WTC11 (cell line): ENCODE measurements around the gene NINJ2. TPM values are rescaled to one million over a fixed set of nuclear protein-coding genes. Genes with fewer than 3 reads are reported as not detected.

Source experiments
- ETV6 ChIP-seq: sonication (generic); formaldehyde crosslinking; IDR thresholded peaks from 2 replicates; pipeline ENCODE4 v1.8.1; 2022; ENCODE audit warnings: mild to moderate bottlenecking, missing genetic modification reagents
- FOXP1 ChIP-seq: sonication (generic); formaldehyde crosslinking; IDR thresholded peaks from 2 replicates; pipeline ENCODE4 v1.8.0; 2022; ENCODE audit warnings: missing genetic modification reagents, mild to moderate bottlenecking, moderate library complexity, borderline replicate concordance
- GABPB1 ChIP-seq: sonication (generic); formaldehyde crosslinking; IDR thresholded peaks from 2 replicates; pipeline ENCODE4 v1.8.1; 2023; ENCODE audit warnings: mild to moderate bottlenecking, missing genetic modification reagents
- GTF2I ChIP-seq: fragments of 250-450 bp; sonication (Bioruptor Pico); conservative IDR thresholded peaks from 2 replicates; pipeline ENCODE4 v1.4.0; 2021; ENCODE audit warnings: mild to moderate bottlenecking
- IRF2 ChIP-seq: sonication (generic); formaldehyde crosslinking; IDR thresholded peaks from 2 replicates; pipeline ENCODE4 v1.8.0; 2022; ENCODE audit warnings: low read depth, missing genetic modification reagents, borderline replicate concordance
- NR3C1 ChIP-seq: sonication (generic); formaldehyde crosslinking; conservative IDR thresholded peaks from 2 replicates; pipeline ENCODE4 v1.8.1; 2023; ENCODE audit warnings: low read depth, mild to moderate bottlenecking, missing genetic modification reagents
- SOX15 ChIP-seq: fragments of 250-450 bp; sonication (Bioruptor Pico); IDR thresholded peaks from 2 replicates; pipeline ENCODE4 v1.9.0; 2021; ENCODE audit warnings: mild to moderate bottlenecking
- TCF7 ChIP-seq: sonication (generic); formaldehyde crosslinking; IDR thresholded peaks from 2 replicates; pipeline ENCODE4 v1.8.0; 2022; ENCODE audit warnings: mild to moderate bottlenecking, low read depth, missing genetic modification reagents, moderate library complexity
- ZBTB21 ChIP-seq: sonication (generic); formaldehyde crosslinking; IDR thresholded peaks from 2 replicates; pipeline ENCODE4 v1.8.1; 2023; ENCODE audit warnings: mild to moderate bottlenecking, missing genetic modification reagents, borderline replicate concordance
- ZNF263 ChIP-seq: sonication (generic); formaldehyde crosslinking; IDR thresholded peaks from 2 replicates; pipeline ENCODE4 v1.8.1; 2022; ENCODE audit warnings: low read depth, mild to moderate bottlenecking, moderate library complexity, missing genetic modification reagents
- ZNF416 ChIP-seq: fragments of 250-450 bp; sonication (Bioruptor Pico); IDR thresholded peaks from 2 replicates; pipeline ENCODE4 v1.9.0; 2021; ENCODE audit warnings: mild to moderate bottlenecking, inconsistent platforms
- total RNA-seq: library from RNA; stranded (reverse); gene quantifications from 3 replicates; pipeline ENCODE4 v1.2.3, GENCODE V29; 2021
- TF ChIP-seq, protein P1 (sequence below): sonication (generic); formaldehyde crosslinking; conservative IDR thresholded peaks from 2 replicates; pipeline ENCODE4 v1.8.1; 2023; ENCODE audit warnings: mild to moderate bottlenecking, low read depth, missing genetic modification reagents, moderate library complexity
- TF ChIP-seq, protein P2 (sequence below): sonication (generic); formaldehyde crosslinking; IDR thresholded peaks from 2 replicates; pipeline ENCODE4 v1.8.0; 2023; ENCODE audit warnings: mild to moderate bottlenecking, missing genetic modification reagents
- TF ChIP-seq, protein P3 (sequence below): fragments of 250-450 bp; sonication (Bioruptor Pico); IDR thresholded peaks from 2 replicates; pipeline ENCODE4 v1.8.0; 2021; ENCODE audit warnings: mild to moderate bottlenecking
- TF ChIP-seq, protein P4 (sequence below): sonication (generic); formaldehyde crosslinking; IDR thresholded peaks from 2 replicates; pipeline ENCODE4 v1.8.0; 2023; ENCODE audit warnings: missing genetic modification reagents, mild to moderate bottlenecking, borderline replicate concordance
- TF ChIP-seq, protein P5 (sequence below): fragments of 200-600 bp; IDR thresholded peaks from 2 replicates; pipeline ENCODE4 v1.8.0; 2022; ENCODE audit warnings: antibody characterized with exemption
- TF ChIP-seq, protein P6 (sequence below): fragments of 250-450 bp; sonication (Bioruptor Pico); IDR thresholded peaks from 2 replicates; pipeline ENCODE4 v1.9.0; 2021; ENCODE audit warnings: moderate library complexity, mild to moderate bottlenecking, inconsistent platforms, borderline replicate concordance
- TF ChIP-seq, protein P7 (sequence below): sonication (generic); formaldehyde crosslinking; IDR thresholded peaks from 2 replicates; pipeline ENCODE4 v1.8.0; 2022; ENCODE audit warnings: missing genetic modification reagents
- TF ChIP-seq, protein P8 (sequence below): sonication (generic); formaldehyde crosslinking; IDR thresholded peaks from 2 replicates; pipeline ENCODE4 v1.8.1; 2023; ENCODE audit warnings: mild to moderate bottlenecking, moderate library complexity, missing genetic modification reagents

The NINJ2 gene
- total RNA-seq, 1 experiment from 2014 or later: 0.42 TPM

DNA sequence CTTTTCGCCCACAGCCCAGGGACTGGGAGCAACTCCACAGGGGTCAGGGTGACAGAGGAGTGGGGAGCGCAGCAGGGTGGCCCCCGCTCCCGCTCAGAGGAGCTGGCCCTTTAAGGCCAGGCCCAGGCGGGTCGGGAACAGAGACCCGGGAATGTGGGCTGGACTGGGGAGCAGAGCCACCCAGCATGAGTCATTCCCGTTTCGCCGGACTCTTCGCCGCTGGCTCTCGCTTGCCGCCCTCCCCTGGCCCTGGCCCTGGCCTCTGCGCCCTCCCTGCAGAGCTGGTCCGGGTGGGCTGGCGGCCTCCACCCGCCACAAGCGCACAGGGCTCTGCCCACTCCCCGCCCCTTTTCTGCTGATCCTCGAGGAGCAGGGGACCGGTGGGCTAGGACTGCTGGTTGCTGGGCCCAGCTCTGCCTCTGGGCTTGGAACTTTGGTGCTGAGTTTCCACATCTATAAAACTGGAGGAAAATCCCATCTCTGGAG lies 92.8 kb downstream of the NINJ2 start (continued):
- no peak for TF ChIP-seq ZNF416 (CRISPR knock-in tag)
- TF ChIP-seq, protein P1, sequence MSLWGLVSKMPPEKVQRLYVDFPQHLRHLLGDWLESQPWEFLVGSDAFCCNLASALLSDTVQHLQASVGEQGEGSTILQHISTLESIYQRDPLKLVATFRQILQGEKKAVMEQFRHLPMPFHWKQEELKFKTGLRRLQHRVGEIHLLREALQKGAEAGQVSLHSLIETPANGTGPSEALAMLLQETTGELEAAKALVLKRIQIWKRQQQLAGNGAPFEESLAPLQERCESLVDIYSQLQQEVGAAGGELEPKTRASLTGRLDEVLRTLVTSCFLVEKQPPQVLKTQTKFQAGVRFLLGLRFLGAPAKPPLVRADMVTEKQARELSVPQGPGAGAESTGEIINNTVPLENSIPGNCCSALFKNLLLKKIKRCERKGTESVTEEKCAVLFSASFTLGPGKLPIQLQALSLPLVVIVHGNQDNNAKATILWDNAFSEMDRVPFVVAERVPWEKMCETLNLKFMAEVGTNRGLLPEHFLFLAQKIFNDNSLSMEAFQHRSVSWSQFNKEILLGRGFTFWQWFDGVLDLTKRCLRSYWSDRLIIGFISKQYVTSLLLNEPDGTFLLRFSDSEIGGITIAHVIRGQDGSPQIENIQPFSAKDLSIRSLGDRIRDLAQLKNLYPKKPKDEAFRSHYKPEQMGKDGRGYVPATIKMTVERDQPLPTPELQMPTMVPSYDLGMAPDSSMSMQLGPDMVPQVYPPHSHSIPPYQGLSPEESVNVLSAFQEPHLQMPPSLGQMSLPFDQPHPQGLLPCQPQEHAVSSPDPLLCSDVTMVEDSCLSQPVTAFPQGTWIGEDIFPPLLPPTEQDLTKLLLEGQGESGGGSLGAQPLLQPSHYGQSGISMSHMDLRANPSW (CRISPR knock-in tag): no peak
- TF ChIP-seq, protein P2, sequence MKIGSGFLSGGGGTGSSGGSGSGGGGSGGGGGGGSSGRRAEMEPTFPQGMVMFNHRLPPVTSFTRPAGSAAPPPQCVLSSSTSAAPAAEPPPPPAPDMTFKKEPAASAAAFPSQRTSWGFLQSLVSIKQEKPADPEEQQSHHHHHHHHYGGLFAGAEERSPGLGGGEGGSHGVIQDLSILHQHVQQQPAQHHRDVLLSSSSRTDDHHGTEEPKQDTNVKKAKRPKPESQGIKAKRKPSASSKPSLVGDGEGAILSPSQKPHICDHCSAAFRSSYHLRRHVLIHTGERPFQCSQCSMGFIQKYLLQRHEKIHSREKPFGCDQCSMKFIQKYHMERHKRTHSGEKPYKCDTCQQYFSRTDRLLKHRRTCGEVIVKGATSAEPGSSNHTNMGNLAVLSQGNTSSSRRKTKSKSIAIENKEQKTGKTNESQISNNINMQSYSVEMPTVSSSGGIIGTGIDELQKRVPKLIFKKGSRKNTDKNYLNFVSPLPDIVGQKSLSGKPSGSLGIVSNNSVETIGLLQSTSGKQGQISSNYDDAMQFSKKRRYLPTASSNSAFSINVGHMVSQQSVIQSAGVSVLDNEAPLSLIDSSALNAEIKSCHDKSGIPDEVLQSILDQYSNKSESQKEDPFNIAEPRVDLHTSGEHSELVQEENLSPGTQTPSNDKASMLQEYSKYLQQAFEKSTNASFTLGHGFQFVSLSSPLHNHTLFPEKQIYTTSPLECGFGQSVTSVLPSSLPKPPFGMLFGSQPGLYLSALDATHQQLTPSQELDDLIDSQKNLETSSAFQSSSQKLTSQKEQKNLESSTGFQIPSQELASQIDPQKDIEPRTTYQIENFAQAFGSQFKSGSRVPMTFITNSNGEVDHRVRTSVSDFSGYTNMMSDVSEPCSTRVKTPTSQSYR (CRISPR knock-in tag): no peak
- TF ChIP-seq, protein P3, sequence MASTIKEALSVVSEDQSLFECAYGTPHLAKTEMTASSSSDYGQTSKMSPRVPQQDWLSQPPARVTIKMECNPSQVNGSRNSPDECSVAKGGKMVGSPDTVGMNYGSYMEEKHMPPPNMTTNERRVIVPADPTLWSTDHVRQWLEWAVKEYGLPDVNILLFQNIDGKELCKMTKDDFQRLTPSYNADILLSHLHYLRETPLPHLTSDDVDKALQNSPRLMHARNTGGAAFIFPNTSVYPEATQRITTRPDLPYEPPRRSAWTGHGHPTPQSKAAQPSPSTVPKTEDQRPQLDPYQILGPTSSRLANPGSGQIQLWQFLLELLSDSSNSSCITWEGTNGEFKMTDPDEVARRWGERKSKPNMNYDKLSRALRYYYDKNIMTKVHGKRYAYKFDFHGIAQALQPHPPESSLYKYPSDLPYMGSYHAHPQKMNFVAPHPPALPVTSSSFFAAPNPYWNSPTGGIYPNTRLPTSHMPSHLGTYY (CRISPR knock-in tag): no peak
- no peak for TF ChIP-seq IRF2
- TF ChIP-seq, protein P4, sequence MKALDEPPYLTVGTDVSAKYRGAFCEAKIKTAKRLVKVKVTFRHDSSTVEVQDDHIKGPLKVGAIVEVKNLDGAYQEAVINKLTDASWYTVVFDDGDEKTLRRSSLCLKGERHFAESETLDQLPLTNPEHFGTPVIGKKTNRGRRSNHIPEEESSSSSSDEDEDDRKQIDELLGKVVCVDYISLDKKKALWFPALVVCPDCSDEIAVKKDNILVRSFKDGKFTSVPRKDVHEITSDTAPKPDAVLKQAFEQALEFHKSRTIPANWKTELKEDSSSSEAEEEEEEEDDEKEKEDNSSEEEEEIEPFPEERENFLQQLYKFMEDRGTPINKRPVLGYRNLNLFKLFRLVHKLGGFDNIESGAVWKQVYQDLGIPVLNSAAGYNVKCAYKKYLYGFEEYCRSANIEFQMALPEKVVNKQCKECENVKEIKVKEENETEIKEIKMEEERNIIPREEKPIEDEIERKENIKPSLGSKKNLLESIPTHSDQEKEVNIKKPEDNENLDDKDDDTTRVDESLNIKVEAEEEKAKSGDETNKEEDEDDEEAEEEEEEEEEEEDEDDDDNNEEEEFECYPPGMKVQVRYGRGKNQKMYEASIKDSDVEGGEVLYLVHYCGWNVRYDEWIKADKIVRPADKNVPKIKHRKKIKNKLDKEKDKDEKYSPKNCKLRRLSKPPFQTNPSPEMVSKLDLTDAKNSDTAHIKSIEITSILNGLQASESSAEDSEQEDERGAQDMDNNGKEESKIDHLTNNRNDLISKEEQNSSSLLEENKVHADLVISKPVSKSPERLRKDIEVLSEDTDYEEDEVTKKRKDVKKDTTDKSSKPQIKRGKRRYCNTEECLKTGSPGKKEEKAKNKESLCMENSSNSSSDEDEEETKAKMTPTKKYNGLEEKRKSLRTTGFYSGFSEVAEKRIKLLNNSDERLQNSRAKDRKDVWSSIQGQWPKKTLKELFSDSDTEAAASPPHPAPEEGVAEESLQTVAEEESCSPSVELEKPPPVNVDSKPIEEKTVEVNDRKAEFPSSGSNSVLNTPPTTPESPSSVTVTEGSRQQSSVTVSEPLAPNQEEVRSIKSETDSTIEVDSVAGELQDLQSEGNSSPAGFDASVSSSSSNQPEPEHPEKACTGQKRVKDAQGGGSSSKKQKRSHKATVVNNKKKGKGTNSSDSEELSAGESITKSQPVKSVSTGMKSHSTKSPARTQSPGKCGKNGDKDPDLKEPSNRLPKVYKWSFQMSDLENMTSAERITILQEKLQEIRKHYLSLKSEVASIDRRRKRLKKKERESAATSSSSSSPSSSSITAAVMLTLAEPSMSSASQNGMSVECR (CRISPR knock-in tag): no peak
- TF ChIP-seq, protein P5, sequence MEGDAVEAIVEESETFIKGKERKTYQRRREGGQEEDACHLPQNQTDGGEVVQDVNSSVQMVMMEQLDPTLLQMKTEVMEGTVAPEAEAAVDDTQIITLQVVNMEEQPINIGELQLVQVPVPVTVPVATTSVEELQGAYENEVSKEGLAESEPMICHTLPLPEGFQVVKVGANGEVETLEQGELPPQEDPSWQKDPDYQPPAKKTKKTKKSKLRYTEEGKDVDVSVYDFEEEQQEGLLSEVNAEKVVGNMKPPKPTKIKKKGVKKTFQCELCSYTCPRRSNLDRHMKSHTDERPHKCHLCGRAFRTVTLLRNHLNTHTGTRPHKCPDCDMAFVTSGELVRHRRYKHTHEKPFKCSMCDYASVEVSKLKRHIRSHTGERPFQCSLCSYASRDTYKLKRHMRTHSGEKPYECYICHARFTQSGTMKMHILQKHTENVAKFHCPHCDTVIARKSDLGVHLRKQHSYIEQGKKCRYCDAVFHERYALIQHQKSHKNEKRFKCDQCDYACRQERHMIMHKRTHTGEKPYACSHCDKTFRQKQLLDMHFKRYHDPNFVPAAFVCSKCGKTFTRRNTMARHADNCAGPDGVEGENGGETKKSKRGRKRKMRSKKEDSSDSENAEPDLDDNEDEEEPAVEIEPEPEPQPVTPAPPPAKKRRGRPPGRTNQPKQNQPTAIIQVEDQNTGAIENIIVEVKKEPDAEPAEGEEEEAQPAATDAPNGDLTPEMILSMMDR: no peak
- TF ChIP-seq, protein P6, sequence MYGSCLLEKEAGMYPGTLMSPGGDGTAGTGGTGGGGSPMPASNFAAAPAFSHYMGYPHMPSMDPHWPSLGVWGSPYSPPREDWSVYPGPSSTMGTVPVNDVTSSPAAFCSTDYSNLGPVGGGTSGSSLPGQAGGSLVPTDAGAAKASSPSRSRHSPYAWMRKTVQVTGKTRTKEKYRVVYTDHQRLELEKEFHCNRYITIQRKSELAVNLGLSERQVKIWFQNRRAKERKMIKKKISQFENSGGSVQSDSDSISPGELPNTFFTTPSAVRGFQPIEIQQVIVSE (CRISPR knock-in tag): no peak
- no peak for TF ChIP-seq ETV6
- 0 out of 2 replicates have a peak, but pooled peaks have one; percentile 19 for TF ChIP-seq GTF2I (CRISPR knock-in tag)
- TF ChIP-seq GABPB1 (CRISPR knock-in tag): 0 out of 2 replicates have a peak, but pooled peaks have one; percentile 11
- TF ChIP-seq, protein P7, sequence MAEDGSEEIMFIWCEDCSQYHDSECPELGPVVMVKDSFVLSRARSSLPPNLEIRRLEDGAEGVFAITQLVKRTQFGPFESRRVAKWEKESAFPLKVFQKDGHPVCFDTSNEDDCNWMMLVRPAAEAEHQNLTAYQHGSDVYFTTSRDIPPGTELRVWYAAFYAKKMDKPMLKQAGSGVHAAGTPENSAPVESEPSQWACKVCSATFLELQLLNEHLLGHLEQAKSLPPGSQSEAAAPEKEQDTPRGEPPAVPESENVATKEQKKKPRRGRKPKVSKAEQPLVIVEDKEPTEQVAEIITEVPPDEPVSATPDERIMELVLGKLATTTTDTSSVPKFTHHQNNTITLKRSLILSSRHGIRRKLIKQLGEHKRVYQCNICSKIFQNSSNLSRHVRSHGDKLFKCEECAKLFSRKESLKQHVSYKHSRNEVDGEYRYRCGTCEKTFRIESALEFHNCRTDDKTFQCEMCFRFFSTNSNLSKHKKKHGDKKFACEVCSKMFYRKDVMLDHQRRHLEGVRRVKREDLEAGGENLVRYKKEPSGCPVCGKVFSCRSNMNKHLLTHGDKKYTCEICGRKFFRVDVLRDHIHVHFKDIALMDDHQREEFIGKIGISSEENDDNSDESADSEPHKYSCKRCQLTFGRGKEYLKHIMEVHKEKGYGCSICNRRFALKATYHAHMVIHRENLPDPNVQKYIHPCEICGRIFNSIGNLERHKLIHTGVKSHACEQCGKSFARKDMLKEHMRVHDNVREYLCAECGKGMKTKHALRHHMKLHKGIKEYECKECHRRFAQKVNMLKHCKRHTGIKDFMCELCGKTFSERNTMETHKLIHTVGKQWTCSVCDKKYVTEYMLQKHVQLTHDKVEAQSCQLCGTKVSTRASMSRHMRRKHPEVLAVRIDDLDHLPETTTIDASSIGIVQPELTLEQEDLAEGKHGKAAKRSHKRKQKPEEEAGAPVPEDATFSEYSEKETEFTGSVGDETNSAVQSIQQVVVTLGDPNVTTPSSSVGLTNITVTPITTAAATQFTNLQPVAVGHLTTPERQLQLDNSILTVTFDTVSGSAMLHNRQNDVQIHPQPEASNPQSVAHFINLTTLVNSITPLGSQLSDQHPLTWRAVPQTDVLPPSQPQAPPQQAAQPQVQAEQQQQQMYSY (CRISPR knock-in tag): peak; percentile 72
- TF ChIP-seq ZBTB21 (CRISPR knock-in tag): no peak
- no peak for TF ChIP-seq NR3C1 (CRISPR knock-in tag)
- no peak for TF ChIP-seq SOX15
- TF ChIP-seq FOXP1: 0 out of 2 replicates have a peak, but pooled peaks have one; percentile 12
- TF ChIP-seq, protein P8, sequence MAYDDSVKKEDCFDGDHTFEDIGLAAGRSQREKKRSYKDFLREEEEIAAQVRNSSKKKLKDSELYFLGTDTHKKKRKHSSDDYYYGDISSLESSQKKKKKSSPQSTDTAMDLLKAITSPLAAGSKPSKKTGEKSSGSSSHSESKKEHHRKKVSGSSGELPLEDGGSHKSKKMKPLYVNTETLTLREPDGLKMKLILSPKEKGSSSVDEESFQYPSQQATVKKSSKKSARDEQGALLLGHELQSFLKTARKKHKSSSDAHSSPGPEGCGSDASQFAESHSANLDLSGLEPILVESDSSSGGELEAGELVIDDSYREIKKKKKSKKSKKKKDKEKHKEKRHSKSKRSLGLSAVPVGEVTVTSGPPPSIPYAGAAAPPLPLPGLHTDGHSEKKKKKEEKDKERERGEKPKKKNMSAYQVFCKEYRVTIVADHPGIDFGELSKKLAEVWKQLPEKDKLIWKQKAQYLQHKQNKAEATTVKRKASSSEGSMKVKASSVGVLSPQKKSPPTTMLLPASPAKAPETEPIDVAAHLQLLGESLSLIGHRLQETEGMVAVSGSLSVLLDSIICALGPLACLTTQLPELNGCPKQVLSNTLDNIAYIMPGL (CRISPR knock-in tag): no peak
- no peak for TF ChIP-seq TCF7 (CRISPR knock-in tag)
- TF ChIP-seq ZNF263 (CRISPR knock-in tag): no peak
